Renal pelvis (tissue), 4 donors: ENCODE results near the gene TMEM220. TPM values are rescaled to one million over a fixed set of nuclear protein-coding genes. Genes with fewer than 3 reads are reported as not detected.

ENCODE experiments used
- DNase-seq: peaks from one replicate; pipeline ENCODE4 v3.0.0-alpha.2; 2013
- polyA plus RNA-seq, 3 donors: library from polyadenylated mRNA; unstranded; fragments of 120-200 nt; gene quantifications; one replicate each; pipeline ENCODE4 v1.2.1, GENCODE V29; 2013; ENCODE audit not compliant: insufficient read length in 3 of 3

The TMEM220 gene
- polyA plus RNA-seq, 3 donors, result 8.4 to 16.4 (median 13.2) TPM

GRCh38 chr17:10673312-10673711, 56.5 kb downstream of the TMEM220 start:
- no peak for DNase-seq

- no peak for DNase-seq
Observed at GRCh38 chr17:10668775-10669174, 61.0 kb downstream of the TMEM220 start.

GRCh38 chr17:10666906-10667305, 62.9 kb downstream of the TMEM220 start:
- DNase-seq, result no peak

- DNase-seq, result no peak
Observed at GRCh38 chr17:10664571-10664970, 65.3 kb downstream of the TMEM220 start.

Other genes with a start within 250 kb of the TMEM220 start
- gene MYH1, start 211.5 kb downstream of the TMEM220 start, polyA plus RNA-seq, result under 1 TPM; 0.03 to 0.06 (median 0.06) TPM
- gene MYH2, start 180.4 kb downstream of the TMEM220 start, polyA plus RNA-seq, result under 1 TPM in 1 of 3 donors, not detected in 2; 0.04 TPM
- 1 to 10 TPM; 7.7 to 8.6 (median 8.4) TPM for gene MYH3, start 72.7 kb downstream of the TMEM220 start, polyA plus RNA-seq
- 10 to 100 TPM; 40.6 to 42.4 (median 40.8) TPM for gene SCO1, start 32.5 kb downstream of the TMEM220 start, polyA plus RNA-seq
- gene ADPRM, start 32.4 kb downstream of the TMEM220 start, polyA plus RNA-seq, result 10 to 100 TPM; 13.5 to 15.1 (median 13.6) TPM
- gene TMEM238L, start 74.1 kb upstream of the TMEM220 start, polyA plus RNA-seq, result 1 to 10 TPM; 3.0 to 4.6 (median 3.3) TPM
- gene PIRT, start 108.1 kb upstream of the TMEM220 start, polyA plus RNA-seq, result under 1 TPM in 1 of 3 donors, not detected in 2; 0.04 TPM